KMS-11 (cell line): Measurements from ENCODE around the gene LNPK.

Experiments
- H2AFZ ChIP-seq: fragments of 200-600 bp; sonication (generic); 2 replicates; pipeline ENCODE4 v1.6.1; 2016; ENCODE audit warnings: antibody characterized with exemption, mixed run types, low read depth
- H3K27ac ChIP-seq: fragments of 200-600 bp; sonication (generic); 2 replicates; pipeline ENCODE4 v1.6.1; 2016; ENCODE audit warnings: mild to moderate bottlenecking, mixed run types
- H3K27me3 ChIP-seq: fragments of 200-600 bp; sonication (generic); 2 replicates; pipeline ENCODE4 v1.6.1; 2017; ENCODE audit warnings: mild to moderate bottlenecking, low read depth, mixed run types, moderate library complexity; ENCODE audit not compliant: insufficient read depth
- H3K36me3 ChIP-seq: fragments of 200-600 bp; sonication (generic); 2 replicates; pipeline ENCODE4 v1.6.1; 2017; ENCODE audit warnings: mild to moderate bottlenecking, mixed run types; ENCODE audit not compliant: insufficient read depth
- H3K4me1 ChIP-seq: fragments of 200-600 bp; sonication (generic); 2 replicates; pipeline ENCODE4 v1.6.1; 2016; ENCODE audit warnings: mild to moderate bottlenecking, low read depth, mixed run types; ENCODE audit not compliant: poor library complexity, severe bottlenecking
- H3K4me2 ChIP-seq: fragments of 200-600 bp; sonication (generic); 2 replicates; pipeline ENCODE4 v1.7.0; 2016; ENCODE audit warnings: mild to moderate bottlenecking, mixed run types
- H3K4me3 ChIP-seq: fragments of 200-600 bp; sonication (generic); IDR thresholded peaks from 2 replicates; pipeline ENCODE4 v1.6.1; 2017; ENCODE audit warnings: low read depth, low read length, mixed read lengths; ENCODE audit not compliant: insufficient read depth
- H3K79me2 ChIP-seq: fragments of 200-600 bp; sonication (generic); 2 replicates; pipeline ENCODE4 v1.6.1; 2016; ENCODE audit warnings: low read depth, mixed run types; ENCODE audit not compliant: insufficient read depth
- H3K9ac ChIP-seq: fragments of 200-600 bp; sonication (generic); 2 replicates; pipeline ENCODE4 v1.6.1; 2016; ENCODE audit warnings: mild to moderate bottlenecking, mixed run types
- H4K20me1 ChIP-seq: fragments of 200-600 bp; sonication (generic); 2 replicates; pipeline ENCODE4 v1.6.1; 2016; ENCODE audit warnings: mild to moderate bottlenecking, mixed run types; ENCODE audit not compliant: insufficient read depth
- CTCF ChIP-seq: fragments of 200-600 bp; sonication (generic); conservative IDR thresholded peaks from 2 replicates; pipeline ENCODE4 v1.6.1; 2017; ENCODE audit warnings: low read depth, mild to moderate bottlenecking, antibody characterized with exemption, low read length, moderate library complexity, mixed read lengths

Gene LNPK

GRCh38 chr2:176018708-176019107 lies 16.6 kb upstream of the LNPK start:
- no peaks in the 10 kb centered on the region for H4K20me1 ChIP-seq
- no peaks in the 10 kb centered on the region for H3K4me1 ChIP-seq
- no peak overlapping the region for H3K27ac ChIP-seq
- H3K4me3 ChIP-seq, result no peak overlapping the region
- no peak overlapping the region for H3K4me2 ChIP-seq
- no peaks in the 10 kb centered on the region for H3K36me3 ChIP-seq
- H3K79me2 ChIP-seq, result no peaks in the 10 kb centered on the region
- no peak overlapping the region for H2AFZ ChIP-seq
- no peak overlapping the region for H3K9ac ChIP-seq
- no peaks in the 10 kb centered on the region for H3K27me3 ChIP-seq
- no peak for TF ChIP-seq CTCF

GRCh38 chr2:176009445-176009844 lies 7.4 kb upstream of the LNPK start:
- Histone ChIP-seq H3K36me3 (no peaks in the 10 kb centered on the region), H3K4me2 (no peak overlapping the region), H3K27ac (no peak overlapping the region), H2AFZ (no peak overlapping the region), H3K27me3 (no peaks in the 10 kb centered on the region), H3K9ac (no peak overlapping the region), H3K79me2 (no peaks in the 10 kb centered on the region), H4K20me1 (no peaks in the 10 kb centered on the region), H3K4me1 (no peaks in the 10 kb centered on the region), H3K4me3 (no peak overlapping the region)
- TF ChIP-seq CTCF, result no peak

GRCh38 chr2:176004934-176005333 lies 2.9 kb upstream of the LNPK start:
- no peak overlapping the region for H3K27ac ChIP-seq
- no peak for TF ChIP-seq CTCF
- H3K27me3 ChIP-seq, result no peaks in the 10 kb centered on the region
- no peak overlapping the region for H3K4me3 ChIP-seq
- peaks cover 16% of the 10 kb centered on the region for H3K4me1 ChIP-seq
- H3K79me2 ChIP-seq, result peaks cover 19% of the 10 kb centered on the region
- H3K9ac ChIP-seq, result no peak overlapping the region
- H3K36me3 ChIP-seq, result no peaks in the 10 kb centered on the region
- H2AFZ ChIP-seq, result no peak overlapping the region
- H4K20me1 ChIP-seq, result no peaks in the 10 kb centered on the region
- H3K4me2 ChIP-seq, result no peak overlapping the region

- no peaks in the 10 kb centered on the region for H3K36me3 ChIP-seq
- no peak overlapping the region for H2AFZ ChIP-seq
- no peak overlapping the region for H3K9ac ChIP-seq
- no peak overlapping the region for H3K4me2 ChIP-seq
- no peak overlapping the region for H3K4me3 ChIP-seq
- H4K20me1 ChIP-seq, result no peaks in the 10 kb centered on the region
- peaks cover 17% of the 10 kb centered on the region for H3K4me1 ChIP-seq
- peaks cover 27% of the 10 kb centered on the region for H3K79me2 ChIP-seq
- no peak overlapping the region for H3K27ac ChIP-seq
- TF ChIP-seq CTCF, result no peak
- H3K27me3 ChIP-seq, result no peaks in the 10 kb centered on the region
These were observed 1.9 kb upstream of the LNPK start for GRCh38 chr2:176003958-176004357.
